GM21723 (cell line): ENCODE results near the gene PRG2.

Experiments used
- ATAC-seq: cut with Tn5 transposase; IDR thresholded peaks from one replicate; pipeline ENCODE4 v1.9.1; 2021; ENCODE audit warnings: mild to moderate bottlenecking, moderate library complexity; ENCODE audit not compliant: unreplicated experiment

Gene PRG2

GRCh38 chr11:57390535-57390934 lies at the start of gene PRG2:
PRG2 (minus strand) TSS chr11:57390650; CDS start chr11:57389944, 706 bp downstream.
- ATAC-seq = no peak

- ATAC-seq = no peak
Measured at GRCh38 chr11:57439786-57440185, 49.3 kb upstream of the PRG2 start.

- ATAC-seq = no peak
Measured at GRCh38 chr11:57438345-57439285, 48.2 kb upstream of the PRG2 start.

GRCh38 chr11:57436031-57436430 lies 45.6 kb upstream of the PRG2 start:
- ATAC-seq = no peak

DNA sequence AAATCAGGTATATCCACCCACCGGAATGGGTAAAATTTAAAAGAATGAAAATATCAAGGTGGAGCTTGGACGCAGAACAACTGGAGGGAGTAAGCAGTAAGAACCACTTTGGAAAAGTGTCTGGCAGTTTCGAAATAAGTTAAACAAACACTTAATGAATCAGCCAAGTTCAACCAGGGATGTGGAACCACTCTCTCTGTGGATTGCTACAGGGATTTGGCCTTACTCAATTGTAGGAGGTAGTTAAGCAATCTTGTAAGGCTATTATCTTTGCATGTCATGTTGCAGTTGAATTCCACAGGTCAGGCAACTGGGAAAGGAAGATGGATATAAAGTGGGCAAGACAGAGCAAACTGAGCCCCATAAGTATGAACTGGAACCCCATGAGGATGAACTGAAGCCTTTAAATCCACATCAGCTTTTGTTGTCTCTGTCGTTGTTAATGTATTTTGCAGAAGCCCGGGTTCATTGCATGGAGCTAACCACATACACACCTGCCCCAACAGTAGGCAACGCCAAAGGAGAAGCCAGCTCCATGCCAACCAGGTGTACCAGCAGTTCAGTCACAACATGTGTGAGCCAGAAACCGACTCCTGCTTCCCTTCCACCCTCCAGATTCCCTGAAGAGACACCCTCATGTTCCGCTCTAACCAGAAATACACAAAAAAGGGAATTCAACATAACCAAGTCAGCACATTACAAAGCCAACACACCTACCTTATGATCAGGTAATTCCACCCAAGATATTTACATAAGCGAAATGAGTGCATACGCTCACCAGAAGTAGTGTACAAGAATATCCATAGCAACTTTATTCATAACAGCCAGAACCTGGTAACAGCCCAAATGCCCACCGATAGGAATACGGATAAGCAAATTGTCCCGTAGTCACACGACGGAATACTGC lies 44.4 kb upstream of the PRG2 start:
- ATAC-seq = no peak

DNA sequence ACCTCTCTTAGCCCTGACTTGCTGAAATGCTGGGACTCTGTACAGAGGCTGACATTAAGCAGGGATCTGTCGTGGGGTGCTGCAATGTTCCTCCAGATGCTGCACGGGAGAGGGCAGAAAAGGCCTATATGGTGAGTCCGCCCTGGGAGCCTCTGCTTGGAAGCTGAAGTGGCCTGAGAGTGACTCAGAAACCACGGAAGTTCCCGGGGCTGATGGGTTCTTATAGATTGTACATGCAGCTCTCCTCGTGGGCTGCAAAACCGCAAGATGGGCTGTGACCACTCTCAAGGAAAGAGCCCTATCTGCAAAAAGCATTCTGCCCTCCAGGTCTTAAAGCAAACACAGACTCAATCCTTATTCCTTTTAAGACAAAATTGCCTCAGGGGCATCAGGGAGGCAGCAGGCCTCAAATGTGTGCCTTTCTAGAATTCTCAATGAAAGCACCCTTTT lies 42.3 kb upstream of the PRG2 start:
- no peak for ATAC-seq

- no peak for ATAC-seq
Measured at GRCh38 chr11:57432149-57432561, 41.7 kb upstream of the PRG2 start.

DNA sequence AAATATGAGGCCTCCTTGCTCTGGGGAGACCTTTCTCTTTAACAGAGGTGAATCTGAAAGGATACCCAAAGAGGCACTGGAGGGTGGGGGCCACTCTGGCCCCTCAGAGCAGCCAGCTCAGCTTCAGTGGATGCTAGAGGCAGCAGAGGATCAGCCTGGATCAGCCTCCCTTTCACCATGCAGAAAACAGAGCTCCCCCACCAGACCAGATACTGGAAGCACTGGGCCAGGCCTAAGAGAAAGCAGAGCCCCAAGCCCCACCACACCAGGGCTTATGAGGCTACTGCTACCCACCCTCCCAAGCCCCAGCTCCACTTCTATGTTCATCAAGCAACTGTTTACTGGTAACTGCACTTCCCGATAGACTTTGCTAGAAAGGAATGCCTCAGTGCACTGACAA lies 40.5 kb upstream of the PRG2 start:
- ATAC-seq = no peak

GRCh38 chr11:57429946-57430345 lies 39.5 kb upstream of the PRG2 start:
- ATAC-seq = no peak

- no peak for ATAC-seq
Measured at GRCh38 chr11:57428643-57429042, 38.2 kb upstream of the PRG2 start.

- ATAC-seq = no peak
Measured at GRCh38 chr11:57427727-57428082, 37.3 kb upstream of the PRG2 start.

GRCh38 chr11:57426929-57427726 lies 36.7 kb upstream of the PRG2 start, which contains the start of gene SLC43A3:
SLC43A3 (minus strand) TSS chr11:57427121; CDS start chr11:57426172, 949 bp downstream.
- ATAC-seq = peak; percentile 65

DNA sequence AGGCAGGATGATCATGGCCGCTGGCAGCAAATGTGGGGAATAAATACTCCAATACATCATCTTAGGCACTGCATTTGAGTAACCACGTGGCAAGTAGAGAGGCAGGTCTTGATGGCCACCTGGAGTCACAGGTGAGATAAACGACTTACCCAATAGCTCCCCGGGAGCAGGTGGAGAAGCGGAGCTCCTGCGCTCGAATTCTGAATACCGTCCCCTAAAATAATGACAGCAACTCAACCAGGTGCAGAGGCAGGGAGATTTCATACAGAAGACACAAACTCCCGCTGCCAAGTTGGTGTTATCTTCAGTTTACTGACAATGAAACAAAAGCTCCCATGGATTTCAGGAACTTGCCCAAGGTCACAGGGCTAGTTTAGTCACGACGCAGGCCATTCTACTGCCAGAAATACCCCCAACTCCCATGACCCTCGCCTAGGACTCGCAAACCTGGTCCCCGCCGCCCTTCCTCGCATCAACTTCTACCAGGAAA lies 36.0 kb upstream of the PRG2 start:
- no peak for ATAC-seq

GRCh38 chr11:57425565-57426438 lies 35.4 kb upstream of the PRG2 start:
- ATAC-seq = no peak

DNA sequence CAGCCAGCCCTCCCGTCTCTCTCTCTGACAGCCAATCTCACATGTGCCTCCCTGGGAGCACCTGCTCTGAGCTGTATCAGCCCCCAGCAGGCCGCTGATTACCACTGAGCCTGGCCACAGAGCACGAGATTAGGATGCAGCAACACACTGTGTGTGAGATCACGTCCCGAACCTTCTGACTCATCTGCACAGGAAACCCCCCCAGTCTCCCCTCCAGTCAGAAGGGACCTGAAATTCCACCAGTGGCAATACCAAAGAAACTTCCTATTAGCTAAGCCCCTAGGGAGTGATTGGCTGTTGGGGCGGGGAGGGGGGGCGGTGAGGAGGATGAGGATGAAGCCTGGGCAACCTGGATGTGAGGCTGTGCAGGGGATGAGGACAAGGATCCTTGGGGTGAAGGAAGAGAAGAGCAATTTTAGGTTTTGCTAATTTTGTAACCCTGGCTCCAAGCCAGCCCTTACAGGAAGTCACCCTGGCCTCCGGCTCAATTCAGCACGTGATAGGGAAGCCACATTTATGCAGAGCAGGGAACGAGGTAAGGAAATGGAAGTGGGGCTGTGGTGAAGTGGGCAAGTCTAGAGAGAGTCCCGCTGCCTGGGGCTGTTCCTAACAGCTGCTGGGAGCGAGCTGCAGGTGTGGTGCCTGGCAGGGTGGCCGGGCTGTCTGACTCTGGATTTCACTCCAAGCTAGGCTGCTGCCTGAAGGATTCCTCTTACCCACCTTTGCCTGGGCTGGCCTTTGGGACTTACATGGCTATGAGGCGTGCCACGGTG lies 34.5 kb upstream of the PRG2 start:
- peak; percentile 89 for ATAC-seq

DNA sequence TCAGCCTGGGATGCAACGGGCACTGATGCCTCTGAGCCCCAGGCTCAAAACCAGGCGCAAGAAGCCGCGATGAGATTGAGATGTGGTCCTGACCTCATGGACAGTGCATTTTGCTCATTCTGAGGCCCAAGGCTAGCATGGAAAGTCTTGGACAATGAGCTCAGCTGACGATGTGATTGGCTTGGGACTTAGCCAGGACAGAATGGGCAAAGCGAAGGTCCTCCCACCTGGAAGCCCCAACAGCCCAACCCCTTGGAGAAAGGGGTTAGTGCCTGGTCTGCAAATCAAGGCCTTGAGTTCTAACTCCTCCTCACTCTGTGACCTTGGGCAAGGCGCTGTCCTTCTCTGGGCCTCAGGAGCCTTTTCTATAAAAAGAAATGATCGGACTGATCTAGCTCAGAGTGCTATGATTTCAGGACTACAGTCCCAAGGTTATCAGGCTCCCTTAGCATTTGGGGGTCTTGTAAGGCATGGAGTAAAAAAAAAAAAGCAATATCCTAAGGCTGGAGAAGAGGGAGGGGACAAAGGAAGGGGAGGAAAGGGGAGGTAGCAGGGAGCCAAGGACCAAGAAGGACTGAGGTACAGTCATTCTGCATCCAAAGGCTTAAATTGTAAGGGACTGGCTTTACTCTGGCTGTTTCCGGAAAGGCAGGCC lies 33.8 kb upstream of the PRG2 start:
- no peak for ATAC-seq

DNA sequence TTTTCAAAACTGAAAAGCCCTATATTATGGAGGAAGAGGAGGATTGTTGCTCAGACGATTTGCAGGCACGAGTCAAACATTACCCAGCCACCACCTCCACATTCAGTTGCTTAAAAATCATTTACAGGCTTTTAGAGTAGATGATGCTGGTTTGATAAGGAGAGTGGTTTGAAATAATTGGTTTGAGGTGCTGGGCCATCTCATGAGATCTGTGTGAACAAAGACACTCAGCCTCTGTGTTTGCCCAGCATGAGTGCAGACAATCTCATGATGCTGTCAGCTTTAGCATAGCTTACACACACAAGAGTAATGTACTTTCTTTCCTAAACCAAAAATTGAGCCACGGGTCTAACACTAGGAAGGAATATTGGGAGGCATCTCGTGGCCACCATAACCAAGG lies 32.2 kb upstream of the PRG2 start:
- ATAC-seq = no peak

DNA sequence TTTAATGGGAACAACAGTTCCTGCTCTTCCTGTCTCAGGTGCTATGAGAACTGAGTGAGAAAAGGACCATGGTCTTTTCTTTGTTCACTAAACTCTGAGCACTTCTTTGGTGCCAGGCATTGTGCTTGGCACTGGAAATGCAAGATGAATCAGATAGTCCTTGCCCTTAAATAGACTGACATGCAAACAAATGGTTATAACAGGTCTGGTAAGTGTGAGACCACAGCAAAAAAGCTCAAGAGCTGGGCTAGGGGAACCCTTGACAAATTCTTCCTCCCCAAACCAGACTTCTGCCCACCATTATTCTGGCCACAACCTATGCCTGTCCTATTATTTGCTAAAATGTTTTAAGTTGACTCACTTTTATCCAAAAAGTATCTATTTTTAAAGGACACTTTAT lies 31.4 kb upstream of the PRG2 start:
- no peak for ATAC-seq
